MM.1S (cell line): ENCODE measurements around the gene SHISA8.

Source experiments
- CTCF ChIP-seq: fragments of 300-600 bp; sonication (generic); IDR thresholded peaks from 2 replicates; pipeline ENCODE4 v1.5.1; 2016; ENCODE audit warnings: antibody characterized with exemption, low read length, mixed read lengths
- EZH2phosphoT487 ChIP-seq: fragments of 300-600 bp; sonication (generic); IDR thresholded peaks from 2 replicates; pipeline ENCODE4 v1.6.1; 2018; ENCODE audit warnings: antibody characterized with exemption, low read length

- TF ChIP-seq CTCF: no peak
- TF ChIP-seq EZH2phosphoT487: no peak
Observed at GRCh38 chr22:41880653-41881052, 34.2 kb downstream of the SHISA8 start.
